ENCODE data around the gene POLD1. TPM values are rescaled to one million over a fixed set of nuclear protein-coding genes. Genes with fewer than 3 reads are reported as not detected.

The POLD1 gene
- total RNA-seq, 1 donor from 2014 or later: 36.7 TPM

- peaks cover 42% of the 10 kb centered on the region for H3K27me3 ChIP-seq
- H3K4me2 ChIP-seq: no peak overlapping the region
Measured at GRCh38 chr19:50428772-50429463, 44.8 kb downstream of the POLD1 start.

GRCh38 chr19:50430888-50431342 is 46.8 kb downstream of the POLD1 start:
- no peak overlapping the region for H3K27ac Mint-ChIP-seq
- no peaks in the 10 kb centered on the region for H3K36me3 Mint-ChIP-seq
- peak overlapping the region; percentile 88 for H3K4me3 Mint-ChIP-seq
- peaks cover 21% of the 10 kb centered on the region for H3K4me1 Mint-ChIP-seq
- TF ChIP-seq, protein P1, sequence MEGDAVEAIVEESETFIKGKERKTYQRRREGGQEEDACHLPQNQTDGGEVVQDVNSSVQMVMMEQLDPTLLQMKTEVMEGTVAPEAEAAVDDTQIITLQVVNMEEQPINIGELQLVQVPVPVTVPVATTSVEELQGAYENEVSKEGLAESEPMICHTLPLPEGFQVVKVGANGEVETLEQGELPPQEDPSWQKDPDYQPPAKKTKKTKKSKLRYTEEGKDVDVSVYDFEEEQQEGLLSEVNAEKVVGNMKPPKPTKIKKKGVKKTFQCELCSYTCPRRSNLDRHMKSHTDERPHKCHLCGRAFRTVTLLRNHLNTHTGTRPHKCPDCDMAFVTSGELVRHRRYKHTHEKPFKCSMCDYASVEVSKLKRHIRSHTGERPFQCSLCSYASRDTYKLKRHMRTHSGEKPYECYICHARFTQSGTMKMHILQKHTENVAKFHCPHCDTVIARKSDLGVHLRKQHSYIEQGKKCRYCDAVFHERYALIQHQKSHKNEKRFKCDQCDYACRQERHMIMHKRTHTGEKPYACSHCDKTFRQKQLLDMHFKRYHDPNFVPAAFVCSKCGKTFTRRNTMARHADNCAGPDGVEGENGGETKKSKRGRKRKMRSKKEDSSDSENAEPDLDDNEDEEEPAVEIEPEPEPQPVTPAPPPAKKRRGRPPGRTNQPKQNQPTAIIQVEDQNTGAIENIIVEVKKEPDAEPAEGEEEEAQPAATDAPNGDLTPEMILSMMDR (IDR thresholded peaks at IDR 0.05): no peak
- TF ChIP-seq EZH2 (IDR thresholded peaks at IDR 0.05): no peak
- TF ChIP-seq EZH2phosphoT487 (IDR thresholded peaks at IDR 0.05): no peak
- H3K36me3 ChIP-seq: no peaks in the 10 kb centered on the region
- H3K9me3 ChIP-seq (ENCODE audit: low read depth): no peaks in the 10 kb centered on the region
- H3K27ac ChIP-seq: no peak overlapping the region
- H3K27me3 Mint-ChIP-seq (ENCODE audit: insufficient read depth, low read depth): peaks cover 20% of the 10 kb centered on the region
- no peaks in the 10 kb centered on the region for H3K9me3 Mint-ChIP-seq
- peaks cover 4% of the 10 kb centered on the region for H3F3A ChIP-seq (ENCODE audit: low read depth)
- no peaks in the 10 kb centered on the region for H3K79me2 ChIP-seq (ENCODE audit: low read depth)
- H3K9ac ChIP-seq: no peak overlapping the region
- peak overlapping the region; percentile 48 for H2AFZ ChIP-seq (replicated peaks)
- peak overlapping the region; percentile 93 for H3K4me2 ChIP-seq
- H3K4me3 ChIP-seq: peak overlapping the region; percentile 68
- peaks cover 42% of the 10 kb centered on the region for H3K27me3 ChIP-seq
- H3K4me1 ChIP-seq: peaks cover 14% of the 10 kb centered on the region
- H4K20me1 ChIP-seq (ENCODE audit: low read depth): no peaks in the 10 kb centered on the region
- DNase-seq (ENCODE audit: low spot score): peak; percentile 28

More at GRCh38 chr19:50428772-50429463, 44.8 kb downstream of the POLD1 start:
- no peak overlapping the region for H3K27ac ChIP-seq
- Mint-ChIP-seq H3K27ac (peak overlapping the region; percentile 96), H3K36me3 (no peaks in the 10 kb centered on the region), H3K4me3 (no peak overlapping the region), H3K4me1 (peaks cover 16% of the 10 kb centered on the region), H3K9me3 (no peaks in the 10 kb centered on the region), H3K27me3 (ENCODE audit: insufficient read depth, low read depth) (peaks cover 17% of the 10 kb centered on the region)
- H3K9ac ChIP-seq: no peak overlapping the region
- no peaks in the 10 kb centered on the region for H4K20me1 ChIP-seq (ENCODE audit: low read depth)
- no peaks in the 10 kb centered on the region for H3K36me3 ChIP-seq
- no peak for DNase-seq (ENCODE audit: low spot score)
- H3K4me3 ChIP-seq: no peak overlapping the region
- no peak overlapping the region for H2AFZ ChIP-seq (replicated peaks)
- H3K4me1 ChIP-seq: peaks cover 10% of the 10 kb centered on the region
- H3F3A ChIP-seq (ENCODE audit: low read depth): peaks cover 4% of the 10 kb centered on the region
- TF ChIP-seq EZH2 (IDR thresholded peaks at IDR 0.05) (no peak), EZH2phosphoT487 (IDR thresholded peaks at IDR 0.05) (no peak)
- H3K79me2 ChIP-seq (ENCODE audit: low read depth): no peaks in the 10 kb centered on the region
- H3K9me3 ChIP-seq (ENCODE audit: low read depth): no peaks in the 10 kb centered on the region

DNA sequence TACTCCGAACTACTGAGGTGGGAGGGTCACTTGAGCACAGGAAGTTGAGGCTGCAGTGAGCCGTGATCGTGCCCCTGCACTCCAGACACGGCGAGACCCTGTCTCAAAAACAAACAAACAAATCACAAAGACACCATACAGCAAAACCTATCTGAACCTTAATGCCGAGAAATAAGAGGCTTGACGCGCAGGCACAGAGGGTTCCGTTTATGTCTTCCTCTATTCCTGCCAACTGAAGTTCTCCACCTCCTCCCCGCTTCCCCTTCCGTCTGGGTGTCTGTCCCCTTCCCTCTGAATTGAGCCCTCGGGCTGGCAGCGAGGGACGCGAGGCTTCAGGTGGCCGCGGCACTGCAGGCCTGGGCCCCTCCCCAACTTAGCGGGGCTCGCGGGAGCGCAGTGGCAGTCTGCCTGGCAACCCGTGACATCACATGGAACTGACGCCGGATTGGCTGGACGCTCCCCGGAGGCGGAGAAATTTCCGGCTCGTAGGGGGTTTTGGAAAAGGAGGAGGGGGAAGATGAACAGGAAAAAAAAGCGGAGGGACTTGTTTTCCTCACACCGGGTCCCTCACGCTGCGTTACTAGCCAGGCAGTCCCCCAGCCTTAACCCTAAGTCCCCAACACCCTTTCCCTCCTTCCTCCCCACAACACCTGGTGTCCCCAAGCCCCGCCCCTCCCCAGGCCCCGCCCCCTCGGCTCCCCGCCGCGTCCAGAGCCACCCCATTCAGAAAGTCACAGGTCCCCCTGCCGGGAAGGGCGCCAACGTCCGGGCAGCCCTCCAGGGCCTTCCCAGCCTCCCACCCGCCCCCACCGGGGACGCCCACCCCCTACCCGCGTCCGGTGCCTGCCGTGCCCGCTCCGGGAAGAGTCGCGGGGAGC is 47.4 kb downstream of the POLD1 start:
- Histone ChIP-seq H3K27me3 (peaks cover 42% of the 10 kb centered on the region), H3K9me3 (ENCODE audit: low read depth) (no peaks in the 10 kb centered on the region), H4K20me1 (ENCODE audit: low read depth) (no peaks in the 10 kb centered on the region), H3K27ac (no peak overlapping the region), H3F3A (ENCODE audit: low read depth) (peaks cover 4% of the 10 kb centered on the region), H2AFZ (replicated peaks) (peak overlapping the region; percentile 65), H3K79me2 (ENCODE audit: low read depth) (no peaks in the 10 kb centered on the region), H3K4me3 (peak overlapping the region; percentile 68), H3K4me1 (peaks cover 14% of the 10 kb centered on the region), H3K4me2 (peak overlapping the region; percentile 93), H3K9ac (peak overlapping the region; percentile 21), H3K36me3 (no peaks in the 10 kb centered on the region)
- peaks cover 21% of the 10 kb centered on the region for H3K4me1 Mint-ChIP-seq
- TF ChIP-seq EZH2phosphoT487 (IDR thresholded peaks at IDR 0.05) (no peak), EZH2 (IDR thresholded peaks at IDR 0.05) (peak; percentile 37)
- no peaks in the 10 kb centered on the region for H3K9me3 Mint-ChIP-seq
- peak overlapping the region; percentile 88 for H3K4me3 Mint-ChIP-seq
- H3K36me3 Mint-ChIP-seq: no peaks in the 10 kb centered on the region
- H3K27ac Mint-ChIP-seq: peak overlapping the region; percentile 57
- DNase-seq (ENCODE audit: low spot score): peak; percentile 93
- H3K27me3 Mint-ChIP-seq (ENCODE audit: insufficient read depth, low read depth): peaks cover 22% of the 10 kb centered on the region

DNA sequence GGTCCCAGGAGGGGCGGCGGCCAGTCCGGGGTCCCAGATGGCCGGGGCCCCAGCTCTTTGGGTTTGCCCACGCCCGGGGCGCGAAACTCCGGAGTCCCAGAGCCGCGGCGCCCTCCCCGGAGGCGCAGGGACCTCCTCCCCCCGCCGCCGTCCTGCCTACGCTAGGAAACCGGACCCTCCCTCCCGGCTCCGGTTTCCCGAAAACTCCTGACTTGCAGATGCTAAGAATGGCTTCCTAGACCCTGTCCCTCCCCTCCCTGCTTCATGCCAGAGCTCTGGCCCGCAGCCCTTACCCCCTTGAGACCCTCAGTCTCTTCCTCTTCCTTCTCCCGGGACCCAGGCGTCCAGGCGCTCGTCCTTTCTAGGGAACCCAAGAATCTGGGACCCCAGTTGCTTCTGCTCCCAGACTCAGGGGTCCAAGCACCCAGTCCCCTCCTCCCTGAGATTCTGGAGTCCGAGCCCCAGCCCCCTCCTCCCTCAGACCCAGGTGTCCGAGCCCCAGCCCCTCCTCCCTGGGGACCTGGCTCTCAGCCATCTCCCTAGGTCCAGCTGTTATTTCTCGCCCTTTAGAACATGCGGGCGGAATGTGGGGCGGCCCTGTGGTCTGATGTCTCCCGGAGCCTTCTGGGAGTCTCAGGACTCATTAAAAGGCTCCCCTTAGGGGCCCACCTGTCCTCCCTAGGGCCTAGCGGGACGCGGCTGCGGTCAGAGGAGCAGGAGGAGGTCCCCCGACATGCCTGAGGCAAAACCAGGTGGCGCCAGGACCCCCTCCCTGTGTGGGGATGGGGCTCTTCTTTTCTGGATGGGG is 48.3 kb downstream of the POLD1 start, which contains the start of gene MYBPC2:
MYBPC2 (plus strand) TSS at position 672 of the 808 bp plus-strand sequence; CDS start at position 734, 62 bp downstream.
- H3K36me3 ChIP-seq: no peaks in the 10 kb centered on the region
- no peaks in the 10 kb centered on the region for H4K20me1 ChIP-seq (ENCODE audit: low read depth)
- H3K9me3 Mint-ChIP-seq: no peaks in the 10 kb centered on the region
- TF ChIP-seq EZH2phosphoT487 (IDR thresholded peaks at IDR 0.05): no peak
- TF ChIP-seq EZH2 (IDR thresholded peaks at IDR 0.05): no peak
- TF ChIP-seq, protein P1 (IDR thresholded peaks at IDR 0.05): no peak
- H3K9ac ChIP-seq: peak within 1 kb of the TSS; percentile 21
- H3K9me3 ChIP-seq (ENCODE audit: low read depth): no peaks in the 10 kb centered on the region
- H3K4me1 Mint-ChIP-seq: peaks cover 21% of the 10 kb centered on the region
- no peak within 1 kb of the TSS for H3K27ac ChIP-seq
- peak within 1 kb of the TSS; percentile 65 for H2AFZ ChIP-seq (replicated peaks)
- H3K36me3 Mint-ChIP-seq: no peaks in the 10 kb centered on the region
- peaks cover 4% of the 10 kb centered on the region for H3F3A ChIP-seq (ENCODE audit: low read depth)
- peak within 1 kb of the TSS; percentile 88 for H3K4me3 Mint-ChIP-seq
- H3K27me3 Mint-ChIP-seq (ENCODE audit: insufficient read depth, low read depth): peaks cover 26% of the 10 kb centered on the region
- peak within 1 kb of the TSS; percentile 93 for H3K4me2 ChIP-seq
- H3K27me3 ChIP-seq: peaks cover 40% of the 10 kb centered on the region
- peaks cover 14% of the 10 kb centered on the region for H3K4me1 ChIP-seq
- peak; percentile 83 for DNase-seq (ENCODE audit: low spot score)
- H3K4me3 ChIP-seq: peak within 1 kb of the TSS; percentile 68
- peak within 1 kb of the TSS; percentile 57 for H3K27ac Mint-ChIP-seq
- H3K79me2 ChIP-seq (ENCODE audit: low read depth): no peaks in the 10 kb centered on the region

Data from neural progenitor cell (in vitro differentiated cells).